Effector memory CD4-positive, alpha-beta T cell (primary cell): Measurements from ENCODE around the gene CPLX4.

Experiments
- DNase-seq, 3 donors: peaks; one replicate each; pipeline ENCODE4 v3.0.0-alpha.2; 2020
- H3K27ac ChIP-seq: 2 replicates; pipeline ENCODE4 v1.7.0; 2013; ENCODE audit warnings: mild to moderate bottlenecking, low read length, moderate library complexity; ENCODE audit not compliant: insufficient read depth, poor library complexity, severe bottlenecking
- H3K27me3 ChIP-seq: replicated peaks from 2 replicates; pipeline ENCODE4 v1.7.0; 2013; ENCODE audit warnings: mild to moderate bottlenecking, low read length; ENCODE audit not compliant: insufficient read depth, control insufficient read depth, poor library complexity, severe bottlenecking
- H3K36me3 ChIP-seq: 2 replicates; pipeline ENCODE4 v1.7.0; 2013; ENCODE audit warnings: mild to moderate bottlenecking, low read length, moderate library complexity; ENCODE audit not compliant: control insufficient read depth, insufficient read depth
- H3K4me1 ChIP-seq: 2 replicates; pipeline ENCODE4 v1.7.0; 2013; ENCODE audit warnings: low read length, mild to moderate bottlenecking; ENCODE audit not compliant: control insufficient read depth, insufficient read depth, poor library complexity, severe bottlenecking
- H3K4me3 ChIP-seq: 2 replicates; pipeline ENCODE4 v1.7.0; 2013; ENCODE audit warnings: low read length, low read depth, mild to moderate bottlenecking; ENCODE audit not compliant: insufficient read depth, poor library complexity, severe bottlenecking
- H3K9me3 ChIP-seq: 2 replicates; pipeline ENCODE4 v1.7.0; 2013; ENCODE audit warnings: mild to moderate bottlenecking, low read length, moderate library complexity; ENCODE audit not compliant: control insufficient read depth

The CPLX4 gene

DNA sequence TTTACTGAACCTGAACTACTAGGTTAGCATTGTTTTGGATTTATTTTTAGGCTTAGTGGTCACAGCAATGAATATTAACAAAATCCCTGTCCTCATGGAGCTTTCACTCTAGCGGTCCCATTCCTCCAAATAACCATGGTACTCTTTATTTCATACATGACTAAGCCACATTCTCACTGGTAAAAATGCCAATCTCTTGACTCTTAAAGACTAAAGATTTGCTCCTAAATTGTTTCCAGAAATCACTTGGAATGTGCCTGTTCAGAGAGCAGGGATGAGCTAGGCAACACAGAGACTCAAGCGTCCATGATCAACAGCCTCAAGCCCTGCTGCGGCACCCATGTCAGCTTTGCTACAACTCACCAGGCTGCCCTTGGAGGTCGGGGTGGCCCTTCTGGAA lies 27.1 kb upstream of the CPLX4 start:
- Histone ChIP-seq H3K4me1 (no peaks in the 10 kb centered on the region), H3K36me3 (peaks cover 39% of the 10 kb centered on the region), H3K27me3 (no peaks in the 10 kb centered on the region), H3K9me3 (peaks cover 4% of the 10 kb centered on the region), H3K27ac (no peak overlapping the region), H3K4me3 (no peak overlapping the region)
- no peak for DNase-seq

DNA sequence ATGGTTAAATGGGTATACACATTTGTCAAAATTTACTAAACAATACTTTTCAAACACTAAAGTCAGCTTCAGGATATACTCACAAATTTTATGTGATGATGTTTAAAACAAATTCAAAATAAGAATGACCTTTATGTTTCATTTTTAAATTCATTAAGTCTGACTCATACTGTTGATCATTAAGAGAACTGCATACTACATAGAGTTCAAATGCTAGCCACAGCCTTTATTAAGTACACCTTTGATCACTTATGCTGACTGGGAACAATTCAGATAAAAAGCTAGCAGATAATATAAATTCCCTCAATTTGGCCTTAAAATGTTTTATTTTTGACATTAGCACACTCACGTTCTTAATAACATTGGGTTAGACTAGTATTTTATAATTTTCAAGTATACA lies 26.5 kb upstream of the CPLX4 start:
- Histone ChIP-seq H3K27me3 (no peaks in the 10 kb centered on the region), H3K36me3 (peaks cover 45% of the 10 kb centered on the region), H3K9me3 (peaks cover 4% of the 10 kb centered on the region), H3K4me1 (no peaks in the 10 kb centered on the region), H3K4me3 (no peak overlapping the region), H3K27ac (no peak overlapping the region)
- no peak for DNase-seq

DNA sequence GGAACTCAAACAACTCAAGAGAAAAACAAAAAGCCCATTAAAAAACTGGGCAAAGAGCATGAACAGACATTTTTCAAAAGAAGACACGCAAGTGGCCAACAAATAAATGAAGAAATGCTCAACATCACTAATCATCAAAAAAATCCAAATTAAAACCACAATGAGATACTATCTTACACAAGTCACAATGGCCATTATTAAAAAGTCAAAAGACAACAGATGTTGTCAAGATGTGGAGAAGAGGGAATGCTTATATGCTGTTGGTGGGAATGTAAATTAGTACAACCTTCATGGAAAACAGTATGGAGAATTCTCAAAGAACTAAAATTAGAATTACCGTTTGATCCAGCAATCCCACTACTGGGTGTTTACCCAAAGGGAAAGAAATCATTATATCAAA lies 25.5 kb upstream of the CPLX4 start:
- no peaks in the 10 kb centered on the region for H3K27me3 ChIP-seq
- no peaks in the 10 kb centered on the region for H3K4me1 ChIP-seq
- peaks cover 55% of the 10 kb centered on the region for H3K36me3 ChIP-seq
- DNase-seq = no peak
- peaks cover 4% of the 10 kb centered on the region for H3K9me3 ChIP-seq
- no peak overlapping the region for H3K4me3 ChIP-seq
- no peak overlapping the region for H3K27ac ChIP-seq

DNA sequence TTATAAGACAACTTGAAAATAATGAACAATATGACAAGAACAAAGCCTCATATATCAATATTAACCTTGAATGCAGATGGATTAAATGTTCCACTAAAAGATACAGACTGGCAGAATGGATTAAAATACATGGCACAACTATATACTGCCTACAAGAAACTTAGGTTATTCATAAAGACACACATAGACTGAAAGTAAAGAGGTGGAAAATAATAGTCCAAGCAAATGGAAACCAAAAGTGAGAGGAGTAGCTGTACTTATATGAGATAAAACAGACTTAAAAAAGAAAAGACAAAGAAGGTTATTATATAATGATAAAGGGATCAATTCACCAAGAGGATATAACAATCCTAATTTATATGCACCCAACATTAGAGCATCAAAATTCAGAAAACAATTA lies 22.4 kb upstream of the CPLX4 start:
- H3K27ac ChIP-seq = no peak overlapping the region
- DNase-seq = no peak
- H3K9me3 ChIP-seq = peaks cover 4% of the 10 kb centered on the region
- peaks cover 59% of the 10 kb centered on the region for H3K36me3 ChIP-seq
- no peak overlapping the region for H3K4me3 ChIP-seq
- H3K27me3 ChIP-seq = no peaks in the 10 kb centered on the region
- H3K4me1 ChIP-seq = no peaks in the 10 kb centered on the region

DNA sequence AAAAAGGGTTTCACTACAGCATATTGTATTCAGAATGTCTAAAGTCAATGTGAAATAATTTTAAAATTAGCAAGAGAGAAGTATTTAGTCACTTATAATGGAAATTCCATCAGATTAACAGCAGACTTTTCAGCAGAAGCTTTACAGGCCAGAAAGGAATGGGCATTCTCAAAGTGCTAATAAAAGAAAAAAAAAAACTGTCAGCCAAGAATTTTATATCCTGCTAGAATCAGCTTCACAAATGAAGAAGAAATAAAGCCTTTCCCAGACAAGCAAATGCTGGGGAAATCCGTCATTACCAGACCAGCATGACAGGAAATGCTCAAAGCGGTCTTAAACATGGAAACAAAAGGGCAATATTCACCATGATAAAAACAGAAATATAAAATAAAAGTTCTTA lies 21.9 kb upstream of the CPLX4 start:
- no peak overlapping the region for H3K27ac ChIP-seq
- no peaks in the 10 kb centered on the region for H3K27me3 ChIP-seq
- H3K9me3 ChIP-seq = peaks cover 4% of the 10 kb centered on the region
- H3K36me3 ChIP-seq = peaks cover 59% of the 10 kb centered on the region
- no peak overlapping the region for H3K4me3 ChIP-seq
- DNase-seq = no peak
- H3K4me1 ChIP-seq = no peaks in the 10 kb centered on the region

DNA sequence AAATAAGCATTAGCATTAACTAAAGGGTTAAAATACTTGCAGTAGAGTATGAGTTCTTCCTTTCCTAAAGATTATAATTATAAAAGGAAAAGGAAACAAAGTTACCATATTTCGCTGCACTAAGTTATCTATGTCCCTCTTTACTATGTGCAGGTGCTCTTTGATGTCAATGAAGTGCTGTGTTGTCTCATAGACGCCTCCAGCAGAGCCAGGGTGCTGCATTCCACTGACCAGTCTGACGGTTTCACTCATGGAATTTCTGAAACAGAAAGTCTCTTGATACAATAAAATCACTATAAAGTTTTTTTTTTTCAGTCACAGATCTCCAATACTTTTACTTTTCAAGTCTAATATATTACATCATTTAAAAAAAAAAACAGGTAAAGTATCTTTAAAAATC lies 14.5 kb upstream of the CPLX4 start:
- Histone ChIP-seq H3K4me1 (no peaks in the 10 kb centered on the region), H3K27me3 (no peaks in the 10 kb centered on the region), H3K36me3 (peaks cover 56% of the 10 kb centered on the region), H3K4me3 (no peak overlapping the region), H3K27ac (no peak overlapping the region), H3K9me3 (no peaks in the 10 kb centered on the region)
- DNase-seq = no peak

DNA sequence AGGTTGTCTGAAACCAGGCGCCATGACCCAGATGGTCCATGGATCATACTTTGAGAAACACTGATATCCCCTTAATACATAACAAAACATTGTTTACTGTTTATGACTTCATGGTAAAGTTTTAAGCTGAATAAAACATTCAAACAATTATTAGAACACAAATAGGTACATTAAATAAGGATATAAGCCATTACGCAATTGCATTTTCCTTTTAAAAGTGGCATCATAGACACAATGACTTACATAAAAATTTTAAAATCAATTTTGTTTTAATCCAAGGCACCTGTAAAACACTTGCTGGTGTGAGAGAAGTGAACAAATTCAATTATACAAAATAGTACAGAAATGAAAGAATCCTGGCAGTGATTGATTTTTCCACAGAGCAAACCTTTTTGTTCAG lies 10.2 kb upstream of the CPLX4 start:
- H3K4me1 ChIP-seq = no peaks in the 10 kb centered on the region
- no peaks in the 10 kb centered on the region for H3K27me3 ChIP-seq
- no peaks in the 10 kb centered on the region for H3K9me3 ChIP-seq
- H3K36me3 ChIP-seq = peaks cover 49% of the 10 kb centered on the region
- H3K4me3 ChIP-seq = no peak overlapping the region
- H3K27ac ChIP-seq = no peak overlapping the region
- DNase-seq = no peak

DNA sequence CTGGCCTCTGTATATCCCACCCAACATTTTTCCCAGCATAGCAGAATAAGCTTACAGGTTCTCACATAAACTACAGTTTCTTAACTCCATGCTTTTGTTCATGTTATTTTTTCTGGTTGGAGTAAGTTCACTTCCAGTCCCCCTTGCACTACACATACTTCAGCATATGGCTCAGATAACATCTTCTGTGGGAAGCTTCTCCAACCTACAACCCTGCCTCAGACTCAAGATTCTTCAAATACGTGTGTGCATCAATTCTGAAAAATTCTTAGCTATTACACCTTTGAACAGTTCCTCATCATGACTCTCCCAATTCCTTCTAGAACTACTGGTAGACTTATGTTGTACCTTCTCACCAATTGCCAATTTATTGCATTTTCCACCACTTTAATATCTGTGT lies 7.5 kb upstream of the CPLX4 start:
- Histone ChIP-seq H3K27ac (no peak overlapping the region), H3K4me1 (no peaks in the 10 kb centered on the region), H3K27me3 (no peaks in the 10 kb centered on the region), H3K36me3 (peaks cover 26% of the 10 kb centered on the region), H3K9me3 (no peaks in the 10 kb centered on the region), H3K4me3 (no peak overlapping the region)
- no peak for DNase-seq

DNA sequence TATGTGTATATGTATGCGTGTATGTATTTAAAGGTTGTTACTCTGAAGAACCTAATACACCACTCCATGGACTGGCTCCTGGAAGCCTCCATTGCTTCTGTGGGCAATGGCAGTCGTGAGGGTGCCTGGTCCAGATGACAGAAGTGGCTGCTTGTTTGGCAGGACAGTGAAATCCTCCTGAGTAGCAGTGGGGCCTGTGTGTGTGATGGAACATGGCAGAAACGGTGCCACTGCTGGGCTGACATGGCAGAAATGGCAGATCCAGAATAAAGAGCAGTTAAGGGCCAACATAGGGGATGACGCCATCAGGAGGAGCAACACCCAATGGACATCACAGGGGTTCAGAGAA lies 6.1 kb upstream of the CPLX4 start:
- no peaks in the 10 kb centered on the region for H3K9me3 ChIP-seq
- no peak overlapping the region for H3K27ac ChIP-seq
- no peak for DNase-seq
- no peaks in the 10 kb centered on the region for H3K4me1 ChIP-seq
- H3K36me3 ChIP-seq = peaks cover 20% of the 10 kb centered on the region
- no peak overlapping the region for H3K4me3 ChIP-seq
- H3K27me3 ChIP-seq = no peaks in the 10 kb centered on the region

DNA sequence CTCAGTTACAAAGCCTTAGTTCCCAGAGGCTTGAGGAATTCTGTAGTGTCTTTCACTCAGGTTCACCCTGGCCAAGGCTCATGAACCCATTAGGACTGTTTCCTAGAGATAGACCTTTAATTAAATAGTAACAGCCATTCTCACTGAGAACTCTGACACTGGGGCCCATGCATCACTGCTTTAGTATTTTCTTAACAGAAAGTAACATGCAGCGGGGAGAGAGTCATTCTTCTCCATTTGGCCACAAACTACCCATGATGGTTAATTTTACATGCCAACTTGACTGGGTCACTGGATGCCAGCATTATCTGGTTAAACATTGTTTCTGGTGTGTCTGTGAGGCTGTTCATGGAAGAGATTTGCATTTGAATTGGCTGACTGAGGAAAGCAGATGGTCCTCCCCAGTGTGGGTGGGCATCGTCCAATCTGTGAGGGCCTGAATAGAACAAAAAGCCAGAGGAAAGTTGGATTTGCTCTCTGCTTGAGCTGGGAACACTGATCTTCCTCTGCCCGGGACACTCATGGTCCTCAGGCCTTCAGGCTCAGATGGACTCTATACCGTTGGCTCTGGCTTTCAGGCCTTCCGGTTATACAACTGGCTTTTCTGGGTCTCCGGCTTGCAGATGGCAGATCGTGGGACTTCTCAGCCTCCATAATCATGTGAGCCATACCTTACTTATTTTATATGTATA lies 5.6 kb upstream of the CPLX4 start:
- H3K9me3 ChIP-seq = no peaks in the 10 kb centered on the region
- no peaks in the 10 kb centered on the region for H3K4me1 ChIP-seq
- no peak for DNase-seq
- peaks cover 19% of the 10 kb centered on the region for H3K36me3 ChIP-seq
- no peaks in the 10 kb centered on the region for H3K27me3 ChIP-seq
- no peak overlapping the region for H3K4me3 ChIP-seq
- no peak overlapping the region for H3K27ac ChIP-seq
